CD14-positive monocyte (primary cell): ENCODE results near the gene SLCO4A1. TPM values are rescaled to one million over a fixed set of nuclear protein-coding genes. Genes with fewer than 3 reads are reported as not detected.

ENCODE experiments used
- DNase-seq, 3 donors: peaks; one replicate each; pipeline ENCODE4 v3.0.0-alpha.2; 2011 to 2022
- H2AFZ ChIP-seq: 2 replicates; pipeline ENCODE4 v1.6.0; 2012; ENCODE audit warnings: mild to moderate bottlenecking, low read depth, low read length, inconsistent platforms; ENCODE audit not compliant: insufficient read depth, poor library complexity, severe bottlenecking
- H3K27ac ChIP-seq, 2 donors: 1 replicate in 1 of 2; 2 replicates in 1 of 2; pipeline ENCODE4 v1.5.1; 2012 to 2013; ENCODE audit warnings: low read length in 2 of 2, control low read depth in 1 of 2, inconsistent platforms in 1 of 2, low read depth in 1 of 2, mild to moderate bottlenecking in 1 of 2
- H3K27me3 ChIP-seq, 2 donors: one replicate each; pipeline versions ENCODE4 v1.6.0 to v1.6.1; 2011 to 2013; ENCODE audit warnings: low read length in 2 of 2; ENCODE audit not compliant: control insufficient read depth in 2 of 2, insufficient read depth in 2 of 2
- H3K36me3 ChIP-seq, 2 donors: replicated peaks in 1 of 2; 1 replicate in 1 of 2; 2 replicates in 1 of 2; pipeline versions ENCODE4 v1.5.1 to v1.6.1; 2012 to 2013; ENCODE audit warnings: low read length in 2 of 2, control low read depth in 1 of 2, inconsistent platforms in 1 of 2, mild to moderate bottlenecking in 1 of 2; ENCODE audit not compliant: insufficient read depth in 2 of 2, control insufficient read depth in 1 of 2
- H3K4me1 ChIP-seq, 2 donors: 1 replicate in 1 of 2; 2 replicates in 1 of 2; pipeline versions ENCODE4 v1.5.1 to v1.6.1; 2012 to 2013; ENCODE audit warnings: low read length in 2 of 2, control low read depth in 1 of 2, inconsistent platforms in 1 of 2, mild to moderate bottlenecking in 1 of 2, moderate library complexity in 1 of 2; ENCODE audit not compliant: insufficient read depth in 2 of 2, control insufficient read depth in 1 of 2
- H3K4me2 ChIP-seq: replicated peaks from 2 replicates; pipeline ENCODE3; 2012; ENCODE audit warnings: low read length, moderate library complexity, mild to moderate bottlenecking; ENCODE audit not compliant: poor library complexity, severe bottlenecking; ENCODE audit errors: extremely low read depth
- H3K4me3 ChIP-seq, 3 experiments: fragments of 200-600 bp in 1 of 3; sonication (generic) in 1 of 3; replicated peaks in 1 of 3; 1 replicate in 2 of 3; 2 replicates in 1 of 3; pipeline ENCODE4 v1.5.1; 2011 to 2013; ENCODE audit warnings: low read length in 3 of 3, mild to moderate bottlenecking in 3 of 3, control low read depth in 2 of 3, low read depth in 2 of 3, inconsistent platforms in 1 of 3, moderate library complexity in 1 of 3
- H3K79me2 ChIP-seq: 2 replicates; pipeline ENCODE4 v1.6.0; 2012; ENCODE audit warnings: mild to moderate bottlenecking, control low read depth, inconsistent platforms, low read length, moderate library complexity; ENCODE audit not compliant: insufficient read depth
- H3K9ac ChIP-seq: 2 replicates; pipeline ENCODE4 v1.6.0; 2017; ENCODE audit warnings: low read length, mild to moderate bottlenecking; ENCODE audit not compliant: insufficient read depth, poor library complexity, severe bottlenecking
- H3K9me3 ChIP-seq, 2 donors: replicated peaks in 1 of 2; 1 replicate in 1 of 2; 2 replicates in 1 of 2; pipeline versions ENCODE4 v1.5.1 to v1.6.1; 2012 to 2013; ENCODE audit warnings: low read length in 2 of 2, control low read depth in 1 of 2; ENCODE audit not compliant: control insufficient read depth in 1 of 2, insufficient read depth in 1 of 2
- H4K20me1 ChIP-seq: 2 replicates; pipeline ENCODE4 v1.6.0; 2012; ENCODE audit warnings: mild to moderate bottlenecking, low read length, control low read depth, moderate library complexity; ENCODE audit not compliant: insufficient read depth
- H3K27ac Mint-ChIP-seq, 7 donors: one replicate each; pipeline ENCODE4 v1.8.0; 2020; ENCODE audit warnings: mild to moderate bottlenecking in 7 of 7, mixed read lengths in 7 of 7, moderate library complexity in 6 of 7, inconsistent platforms in 2 of 7
- H3K27me3 Mint-ChIP-seq, 3 donors: one replicate each; pipeline ENCODE4 v1.8.0; 2021 to 2022; ENCODE audit warnings: low read depth in 3 of 3, mild to moderate bottlenecking in 3 of 3, mixed read lengths in 3 of 3, moderate library complexity in 3 of 3, inconsistent platforms in 1 of 3
- H3K36me3 Mint-ChIP-seq, 2 donors: one replicate each; pipeline ENCODE4 v1.8.0; 2020; ENCODE audit warnings: mixed read lengths in 2 of 2, inconsistent platforms in 1 of 2, mild to moderate bottlenecking in 1 of 2
- H3K4me1 Mint-ChIP-seq: one replicate; pipeline ENCODE4 v1.8.0; 2020; ENCODE audit warnings: mild to moderate bottlenecking, mixed read lengths
- H3K4me3 Mint-ChIP-seq, 2 donors: one replicate each; pipeline ENCODE4 v1.8.0; 2020; ENCODE audit warnings: mild to moderate bottlenecking in 2 of 2, mixed read lengths in 2 of 2, moderate library complexity in 1 of 2
- H3K9me3 Mint-ChIP-seq, 7 donors: one replicate each; pipeline ENCODE4 v1.8.0; 2020 to 2022; ENCODE audit warnings: mixed read lengths in 7 of 7, mild to moderate bottlenecking in 6 of 7, moderate library complexity in 6 of 7, inconsistent platforms in 2 of 7
- WGBS: methylation state at CpG from one replicate; pipeline ENCODE4 v1.1.5; 2013; ENCODE audit warnings: missing lambda C conversion rate; ENCODE audit not compliant: insufficient coverage; 5-methylcytosine and 5-hydroxymethylcytosine counted together
- intact Hi-C, 2 donors: fragments of 100-400 bp; cut with micrococcal nuclease; formaldehyde crosslinking; loops; one replicate each; pipeline versions ENCODE4 v1.15.0 to v1.15.1; 2023
- polyA plus RNA-seq, 3 donors: library from polyadenylated mRNA; depleted of rRNA in 1 of 3; unstranded in 2 of 3; stranded (reverse) in 1 of 3; fragments of 300-500 nt in 2 of 3; fragments of >200 nt in 1 of 3; fragmentation: Illumina TruSeq in 2 of 3; gene quantifications; 1 replicate in 2 of 3; 2 replicates in 1 of 3; pipeline ENCODE4 v1.2.3, GENCODE V29; 2012 to 2021
- TF ChIP-seq, protein P1 (sequence below): fragments of 200-600 bp; IDR thresholded peaks from one replicate; pipeline ENCODE4 v1.8.0; 2022; ENCODE audit warnings: antibody characterized with exemption, mild to moderate bottlenecking

The SLCO4A1 gene
- polyA plus RNA-seq, 3 donors = 0.05 to 0.42 (median 0.26) TPM

DNA sequence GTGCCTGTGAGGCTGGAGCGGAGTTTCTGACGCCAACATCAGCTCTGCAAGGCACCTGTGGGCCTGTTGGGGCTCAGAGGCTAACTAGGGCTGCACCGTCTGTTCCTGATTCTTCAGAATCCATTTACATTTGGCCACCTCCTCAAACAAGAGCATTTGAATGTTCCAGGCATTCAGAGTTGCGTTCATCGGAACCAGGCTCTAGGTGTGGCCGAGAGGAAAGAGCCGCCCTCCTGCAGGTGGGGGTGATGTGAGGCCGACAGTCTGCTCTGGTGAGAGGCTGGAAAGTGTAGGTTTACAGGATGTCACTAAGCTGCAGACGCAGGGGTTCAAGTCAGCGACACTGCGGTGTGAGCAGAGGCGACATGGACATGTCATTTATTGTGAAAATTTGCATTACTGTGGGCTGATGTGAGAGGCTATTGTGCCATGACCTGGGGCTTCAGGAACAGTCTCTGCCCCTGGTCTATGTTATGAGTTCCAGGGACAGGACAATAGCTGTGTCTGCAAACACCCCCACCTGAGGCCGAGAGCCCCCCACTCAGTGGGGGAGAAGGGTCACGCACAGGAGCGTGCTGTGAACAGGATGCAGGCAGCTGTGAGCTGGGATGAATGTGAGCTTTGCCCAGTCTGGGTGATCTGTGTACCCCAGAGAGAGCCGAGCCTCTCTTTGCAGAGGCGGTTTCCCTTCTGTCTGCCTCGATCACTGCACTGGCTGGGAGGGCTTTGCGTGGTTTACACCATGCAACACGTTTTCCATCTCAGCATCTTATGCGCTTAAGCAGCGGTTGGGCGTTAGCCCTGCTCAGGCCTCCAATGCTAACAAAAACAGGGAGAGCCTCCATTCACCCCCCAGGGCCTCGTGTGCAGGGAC is 21.1 kb downstream of the SLCO4A1 start:
- H2AFZ ChIP-seq = no peak overlapping the region
- H3K4me1 ChIP-seq = peaks cover 35 to 38% of the 10 kb centered on the region in 2 donors
- peaks cover 0 to 2% of the 10 kb centered on the region in 2 donors for H3K36me3 Mint-ChIP-seq
- no peak overlapping the region for H3K4me3 ChIP-seq
- intact Hi-C loops = loop anchor here in 1 of 2 donors (5.0 kb wide), 1 partner anchor 41 kb away; no protein-coding TSS in a partner anchor
- H3K27ac ChIP-seq = no peak overlapping the region
- H3K4me3 Mint-ChIP-seq = no peak overlapping the region
- peaks cover 35% of the 10 kb centered on the region for H3K4me1 Mint-ChIP-seq
- H3K79me2 ChIP-seq = no peaks in the 10 kb centered on the region
- H4K20me1 ChIP-seq = no peaks in the 10 kb centered on the region
- no peak for DNase-seq
- peaks cover 0 to 3% (median 0%) of the 10 kb centered on the region in 7 donors for H3K9me3 Mint-ChIP-seq
- peak overlapping the region in 1 of 7 donors; percentile 20 for H3K27ac Mint-ChIP-seq
- peaks cover 0 to 2% (median 1%) of the 10 kb centered on the region in 3 donors for H3K27me3 Mint-ChIP-seq
- H3K9ac ChIP-seq = no peak overlapping the region
- H3K27me3 ChIP-seq = no peaks in the 10 kb centered on the region
- no peaks in the 10 kb centered on the region for H3K9me3 ChIP-seq
- no peak overlapping the region for H3K4me2 ChIP-seq
- H3K36me3 ChIP-seq = no peaks in the 10 kb centered on the region
- 93% methylated on average over 19 of the region's 24 CpGs for WGBS
- TF ChIP-seq, protein P1, sequence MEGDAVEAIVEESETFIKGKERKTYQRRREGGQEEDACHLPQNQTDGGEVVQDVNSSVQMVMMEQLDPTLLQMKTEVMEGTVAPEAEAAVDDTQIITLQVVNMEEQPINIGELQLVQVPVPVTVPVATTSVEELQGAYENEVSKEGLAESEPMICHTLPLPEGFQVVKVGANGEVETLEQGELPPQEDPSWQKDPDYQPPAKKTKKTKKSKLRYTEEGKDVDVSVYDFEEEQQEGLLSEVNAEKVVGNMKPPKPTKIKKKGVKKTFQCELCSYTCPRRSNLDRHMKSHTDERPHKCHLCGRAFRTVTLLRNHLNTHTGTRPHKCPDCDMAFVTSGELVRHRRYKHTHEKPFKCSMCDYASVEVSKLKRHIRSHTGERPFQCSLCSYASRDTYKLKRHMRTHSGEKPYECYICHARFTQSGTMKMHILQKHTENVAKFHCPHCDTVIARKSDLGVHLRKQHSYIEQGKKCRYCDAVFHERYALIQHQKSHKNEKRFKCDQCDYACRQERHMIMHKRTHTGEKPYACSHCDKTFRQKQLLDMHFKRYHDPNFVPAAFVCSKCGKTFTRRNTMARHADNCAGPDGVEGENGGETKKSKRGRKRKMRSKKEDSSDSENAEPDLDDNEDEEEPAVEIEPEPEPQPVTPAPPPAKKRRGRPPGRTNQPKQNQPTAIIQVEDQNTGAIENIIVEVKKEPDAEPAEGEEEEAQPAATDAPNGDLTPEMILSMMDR = no peak

DNA sequence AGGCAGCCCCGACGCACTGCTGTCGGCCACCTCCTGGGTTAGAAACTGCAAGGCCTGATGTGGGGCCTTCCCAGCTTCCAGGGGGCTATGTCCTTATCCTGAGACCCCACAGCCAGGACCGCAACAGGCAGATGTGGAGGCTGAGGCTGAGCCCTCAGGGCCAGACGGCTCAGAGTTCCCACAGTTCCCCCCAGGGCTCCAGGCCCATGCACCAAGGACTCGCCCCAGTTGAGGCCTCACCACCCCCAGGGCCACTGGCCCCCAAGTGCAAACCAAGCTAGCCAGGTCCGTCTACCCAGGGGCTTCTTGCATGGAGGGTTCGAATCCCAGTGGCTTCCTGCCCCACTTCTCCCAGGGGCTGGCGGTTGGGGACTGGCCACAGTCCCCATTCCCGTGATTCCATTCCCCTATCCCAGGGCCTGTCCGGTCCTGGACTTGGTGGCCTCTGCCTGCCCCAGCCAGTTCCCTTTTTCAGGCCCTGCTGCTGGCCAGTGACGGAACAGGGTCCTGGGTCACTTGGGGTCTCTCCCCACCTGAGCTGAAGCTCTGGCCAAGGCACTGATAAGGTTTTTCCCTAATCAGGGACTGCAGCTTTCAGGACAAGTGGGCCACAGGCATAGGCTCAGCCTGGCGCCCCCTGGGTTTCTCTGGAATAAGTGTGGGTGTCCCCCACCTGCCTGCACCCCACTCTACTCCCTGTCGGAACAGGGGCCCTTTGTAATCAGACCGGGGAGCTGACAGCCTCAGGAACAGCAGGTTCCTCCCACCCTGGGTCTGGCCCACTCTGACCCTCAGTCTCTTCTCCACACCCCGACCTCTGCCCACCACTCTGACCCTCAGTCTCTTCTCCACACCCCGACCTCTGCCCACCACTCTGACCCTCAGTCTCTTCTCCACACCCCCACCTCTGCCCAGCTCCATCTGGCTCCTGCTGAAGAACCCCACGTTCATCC is 22.0 kb downstream of the SLCO4A1 start:
- Histone ChIP-seq H2AFZ (no peak overlapping the region), H3K9ac (no peak overlapping the region), H3K36me3 (no peaks in the 10 kb centered on the region), H3K4me1 (peaks cover 26 to 38% of the 10 kb centered on the region in 2 donors), H3K9me3 (no peaks in the 10 kb centered on the region), H3K4me2 (no peak overlapping the region), H3K27ac (no peak overlapping the region), H3K4me3 (no peak overlapping the region), H3K79me2 (no peaks in the 10 kb centered on the region), H3K27me3 (no peaks in the 10 kb centered on the region), H4K20me1 (no peaks in the 10 kb centered on the region)
- peaks cover 0 to 3% (median 0%) of the 10 kb centered on the region in 7 donors for H3K9me3 Mint-ChIP-seq
- H3K36me3 Mint-ChIP-seq = peaks cover 0 to 2% of the 10 kb centered on the region in 2 donors
- 94% methylated on average over 17 of the region's 18 CpGs for WGBS
- peak overlapping the region in 1 of 7 donors; percentile 68 for H3K27ac Mint-ChIP-seq
- no peak for DNase-seq
- TF ChIP-seq, protein P1 = no peak
- H3K4me1 Mint-ChIP-seq = peaks cover 30% of the 10 kb centered on the region
- peaks cover 0 to 2% (median 1%) of the 10 kb centered on the region in 3 donors for H3K27me3 Mint-ChIP-seq
- intact Hi-C loops = loop anchor here in 1 of 2 donors (5.0 kb wide), 1 partner anchor 42 kb away; no protein-coding TSS in a partner anchor
- no peak overlapping the region for H3K4me3 Mint-ChIP-seq
